GM12878 (cell line): ENCODE data around the gene HP1BP3. TPM values are rescaled to one million over a fixed set of nuclear protein-coding genes. Genes with fewer than 3 reads are reported as not detected.

Experiments
- ATAC-seq: fragments of 200-7000 bp; cut with Tn5 transposase; 3 replicates; pipeline ENCODE4 v1.9.1; 2020; ENCODE audit warnings: mild to moderate bottlenecking, moderate library complexity
- Bru-seq: library from RNA; stranded (reverse); fragments of 400-500 nt; gene quantifications from one replicate; lab custom pipeline; 2021; lab: Mats Ljungman, UMichigan
- BruChase-seq, 2 experiments: library from RNA; stranded (reverse); fragments of 400-500 nt; gene quantifications; one replicate each; lab custom pipeline; 2021; lab: Mats Ljungman, UMichigan
- BruUV-seq: library from RNA; stranded (reverse); fragments of 400-500 nt; replicated peaks from 2 replicates; lab custom pipeline; 2021; lab: Mats Ljungman, UMichigan
- CTCF ChIA-PET: fragments of 300-600 bp; sonication (Branson Sonifier 250); formaldehyde crosslinking; extraction: SDS; loops from one replicate; lab custom pipeline; 2021; ENCODE audit warnings: inconsistent platforms; lab: Yijun Ruan, JAX
- POLR2A ChIA-PET: fragments of 350-600 bp; formaldehyde crosslinking; extraction: SDS; loops from one replicate; lab custom pipeline; 2021; ENCODE audit warnings: inconsistent platforms; lab: Charles Lee
- RAD21 ChIA-PET: fragments of 300-600 bp; sonication (Branson Sonifier 250); formaldehyde crosslinking; loops from one replicate; lab custom pipeline; 2023; ENCODE audit warnings: antibody characterized with exemption; ENCODE audit not compliant: unreplicated experiment; lab: Charles Lee
- SMC1A ChIA-PET: fragments of 300-600 bp; sonication (Branson Sonifier 250); formaldehyde crosslinking; loops from one replicate; lab custom pipeline; 2023; ENCODE audit not compliant: unreplicated experiment, uncharacterized antibody; lab: Charles Lee
- DNase-seq: peaks from one replicate; pipeline ENCODE4 v3.0.0-alpha.2; 2011; ENCODE audit warnings: low read depth, low spot score
- FAIRE-seq: peaks from 3 replicates; lab custom pipeline; 2011; peaks lifted over from hg19 to GRCh38; lab: Jason Lieb, UNC
- H2AFZ ChIP-seq: 2 replicates; pipeline ENCODE4 v1.6.0; 2011; ENCODE audit warnings: low read depth, low read length, control low read depth; ENCODE audit not compliant: control insufficient read depth
- H3K27ac ChIP-seq: 2 replicates; pipeline ENCODE4 v1.5.1; 2011; ENCODE audit warnings: control low read depth; ENCODE audit not compliant: control insufficient read depth, insufficient read depth
- H3K27me3 ChIP-seq, 2 experiments: replicated peaks in 1 of 2; 2 replicates each; pipeline versions ENCODE4 v1.6.0 to v1.6.1; 2011; ENCODE audit warnings: low read length in 1 of 2; ENCODE audit not compliant: control insufficient read depth in 2 of 2, insufficient read depth in 2 of 2
- H3K36me3 ChIP-seq, 2 experiments: 2 replicates each; pipeline ENCODE4 v1.5.1; 2011; ENCODE audit warnings: low read length in 1 of 2; ENCODE audit not compliant: control insufficient read depth in 2 of 2, insufficient read depth in 2 of 2
- H3K4me1 ChIP-seq: 2 replicates; pipeline ENCODE4 v1.6.1; 2011; ENCODE audit warnings: mild to moderate bottlenecking, low read length, moderate library complexity, mixed read lengths; ENCODE audit not compliant: control insufficient read depth, insufficient read depth
- H3K4me2 ChIP-seq: 2 replicates; pipeline ENCODE4 v1.6.0; 2011; ENCODE audit warnings: control low read depth; ENCODE audit not compliant: control insufficient read depth, insufficient read depth
- H3K4me3 ChIP-seq: fragments of 200-600 bp; sonication (generic); 2 replicates; pipeline ENCODE4 v1.5.1; 2016
- H3K79me2 ChIP-seq: 2 replicates; pipeline ENCODE4 v1.6.0; 2011; ENCODE audit warnings: low read length; ENCODE audit not compliant: control insufficient read depth, insufficient read depth
- H3K9ac ChIP-seq: 2 replicates; pipeline ENCODE4 v1.8.0; 2011; ENCODE audit warnings: low read length, control low read depth, mixed read lengths; ENCODE audit not compliant: control insufficient read depth, insufficient read depth
- H3K9me3 ChIP-seq: replicated peaks from 3 replicates; pipeline ENCODE4 v1.5.1; 2011; ENCODE audit warnings: mild to moderate bottlenecking, low read length; ENCODE audit not compliant: control insufficient read depth, insufficient read depth
- H4K20me1 ChIP-seq: 2 replicates; pipeline ENCODE4 v1.6.0; 2011; ENCODE audit not compliant: control insufficient read depth, insufficient read depth
- BACH1 ChIP-seq: fragments of 450-650 bp; IDR thresholded peaks from 2 replicates; pipeline ENCODE4 v1.6.1; 2017; ENCODE audit warnings: mild to moderate bottlenecking, borderline replicate concordance
- IKZF1 ChIP-seq: fragments of 450-650 bp; conservative IDR thresholded peaks from 2 replicates; pipeline ENCODE4 v1.6.1; 2017; ENCODE audit warnings: antibody characterized with exemption, mild to moderate bottlenecking
- SMC3 ChIP-seq: IDR thresholded peaks from 2 replicates; pipeline ENCODE4 v1.6.1; 2011; ENCODE audit warnings: low read length, improper control_type of control experiment, borderline replicate concordance
- WGBS: methylation state at CpG from one replicate; pipeline ENCODE4 v1.1.6; 2016; ENCODE audit warnings: low lambda C conversion rate; ENCODE audit not compliant: insufficient replicate concordance, insufficient coverage; ENCODE audit errors: missing lambda C conversion rate; 5-methylcytosine and 5-hydroxymethylcytosine counted together
- in situ Hi-C: fragments of 300-500 bp; cut with MboI; formaldehyde crosslinking; loops from 9 replicates; pipeline ENCODE4 v1.14.3; 2018; ENCODE audit warnings: mixed read lengths
- intact Hi-C: fragments of 100-400 bp; cut with micrococcal nuclease; formaldehyde crosslinking; loops from one replicate; pipeline ENCODE4 v1.14.2; 2022; ENCODE audit not compliant: unreplicated experiment
- long read RNA-seq, 2 experiments: library from polyadenylated mRNA; unstranded; transcript quantifications; one replicate each; pipeline ENCODE4 v2.0.0, GENCODE V29; 2019 to 2020
- polyA minus RNA-seq, 3 experiments: library from RNA; depleted of rRNA, polyadenylated mRNA; stranded (reverse); fragments of >200 nt; gene quantifications; 2 replicates each; pipeline ENCODE4 v1.2.3, GENCODE V29; 2011
- polyA plus RNA-seq, 11 experiments: library from polyadenylated mRNA; depleted of rRNA in 4 of 11; unstranded in 6 of 11; stranded (reverse) in 5 of 11; fragments of >200 nt; fragmentation: Nextera tagmentation in 4 of 11; fragmentation: Illumina TruSeq in 1 of 11; extraction: Ambion mirVana in 4 of 11; extraction: Trizol in 1 of 11; gene quantifications; 1 replicate in 1 of 11; 2 replicates in 10 of 11; pipeline versions ENCODE4 v1.2.1 to v1.2.3, GENCODE V29; 2011 to 2016; ENCODE audit warnings: inconsistent platforms in 2 of 11, missing spikeins in 2 of 11, low read depth in 1 of 11
- total RNA-seq, 4 experiments: library from RNA; depleted of rRNA in 3 of 4; stranded (reverse); fragments of >200 nt in 3 of 4; fragmentation: Illumina TruSeq in 1 of 4; extraction: Trizol in 1 of 4; gene quantifications; 2 replicates each; pipeline versions ENCODE4 v1.2.1 to v1.2.3, GENCODE V29; 2013 to 2021
- TF ChIP-seq, protein P1 (sequence below): fragments of 450-650 bp; IDR thresholded peaks from 2 replicates; pipeline ENCODE4 v1.6.1; 2017; ENCODE audit warnings: mild to moderate bottlenecking, moderate library complexity
- TF ChIP-seq, protein P2 (sequence below): fragments of 450-650 bp; conservative IDR thresholded peaks from 2 replicates; pipeline ENCODE4 v1.6.1; 2017; ENCODE audit warnings: mild to moderate bottlenecking, moderate library complexity
- TF ChIP-seq, protein P3 (sequence below): fragments of 450-650 bp; IDR thresholded peaks from 2 replicates; pipeline ENCODE4 v1.6.1; 2017; ENCODE audit warnings: low read depth, mild to moderate bottlenecking, moderate library complexity

Gene HP1BP3, protein sequence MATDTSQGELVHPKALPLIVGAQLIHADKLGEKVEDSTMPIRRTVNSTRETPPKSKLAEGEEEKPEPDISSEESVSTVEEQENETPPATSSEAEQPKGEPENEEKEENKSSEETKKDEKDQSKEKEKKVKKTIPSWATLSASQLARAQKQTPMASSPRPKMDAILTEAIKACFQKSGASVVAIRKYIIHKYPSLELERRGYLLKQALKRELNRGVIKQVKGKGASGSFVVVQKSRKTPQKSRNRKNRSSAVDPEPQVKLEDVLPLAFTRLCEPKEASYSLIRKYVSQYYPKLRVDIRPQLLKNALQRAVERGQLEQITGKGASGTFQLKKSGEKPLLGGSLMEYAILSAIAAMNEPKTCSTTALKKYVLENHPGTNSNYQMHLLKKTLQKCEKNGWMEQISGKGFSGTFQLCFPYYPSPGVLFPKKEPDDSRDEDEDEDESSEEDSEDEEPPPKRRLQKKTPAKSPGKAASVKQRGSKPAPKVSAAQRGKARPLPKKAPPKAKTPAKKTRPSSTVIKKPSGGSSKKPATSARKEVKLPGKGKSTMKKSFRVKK
- 311 and 327 TPM in 2 replicates for total RNA-seq (2013; cell fraction: nucleolus; rRNA removed)
- total RNA-seq (2014; rRNA removed) (133 TPM in 2 replicates), total RNA-seq (2014; rRNA removed; fragmentation: Illumina TruSeq; extraction: Trizol) (134 and 146 TPM in 2 replicates), total RNA-seq (2021) (138 and 149 TPM in 2 replicates), polyA plus RNA-seq (2011; rRNA removed) (186 and 230 TPM in 2 replicates), polyA plus RNA-seq (2014; fragmentation: Illumina TruSeq; extraction: Trizol) (174 and 182 TPM in 2 replicates), polyA plus RNA-seq (2014; fragmentation: Nextera tagmentation; extraction: Ambion mirVana) (10 to 100 TPM; 32.6 to 88.9 TPM), polyA plus RNA-seq (2014; rRNA removed) (168 and 188 TPM in 2 replicates), polyA plus RNA-seq (2016; fragmentation: Nextera tagmentation; extraction: Ambion mirVana) (100 to 1,000 TPM; 109 to 117 TPM), polyA minus RNA-seq (2011; rRNA and poly(A)+ RNA removed) (64.8 and 95.8 TPM in 2 replicates), Bru-seq, nascent RNA (percentile 93 among the genes with signal in this experiment), BruChase-seq, experiment 1, labeled RNA remaining after a 6-hour chase (percentile 98 among the genes with signal in this experiment), BruChase-seq, experiment 2, labeled RNA remaining after a 2-hour chase (percentile 97 among the genes with signal in this experiment)
- polyA plus RNA-seq (2011; ENCODE audit: low read depth), result 55.4 TPM
- polyA plus RNA-seq (2011; cell fraction: cytosol; rRNA removed), result 105 and 129 TPM in 2 replicates
- polyA plus RNA-seq (2011; cell fraction: nucleus; rRNA removed), result 209 and 248 TPM in 2 replicates
- polyA plus RNA-seq (2012), result 79.9 and 93.8 TPM in 2 replicates
- polyA minus RNA-seq (2011; cell fraction: cytosol; rRNA and poly(A)+ RNA removed), result 47.7 and 55.1 TPM in 2 replicates
- 88.4 and 136 TPM in 2 replicates for polyA minus RNA-seq (2011; cell fraction: nucleus; rRNA and poly(A)+ RNA removed)
- long read RNA-seq, experiment 1, partial matches to known transcripts, result 8 of 26 reads
- long read RNA-seq, experiment 1, other reads (novel, unspliced or antisense), result 15 of 26 reads
- long read RNA-seq, experiment 2, transcript HP1BP3-201 (13 exons, 3,938 nt), result major isoform, 9 of 121 reads
- long read RNA-seq, experiment 2, partial matches to known transcripts, result 49 of 121 reads
- long read RNA-seq, experiment 2, other reads (novel, unspliced or antisense), result 61 of 121 reads

DNA sequence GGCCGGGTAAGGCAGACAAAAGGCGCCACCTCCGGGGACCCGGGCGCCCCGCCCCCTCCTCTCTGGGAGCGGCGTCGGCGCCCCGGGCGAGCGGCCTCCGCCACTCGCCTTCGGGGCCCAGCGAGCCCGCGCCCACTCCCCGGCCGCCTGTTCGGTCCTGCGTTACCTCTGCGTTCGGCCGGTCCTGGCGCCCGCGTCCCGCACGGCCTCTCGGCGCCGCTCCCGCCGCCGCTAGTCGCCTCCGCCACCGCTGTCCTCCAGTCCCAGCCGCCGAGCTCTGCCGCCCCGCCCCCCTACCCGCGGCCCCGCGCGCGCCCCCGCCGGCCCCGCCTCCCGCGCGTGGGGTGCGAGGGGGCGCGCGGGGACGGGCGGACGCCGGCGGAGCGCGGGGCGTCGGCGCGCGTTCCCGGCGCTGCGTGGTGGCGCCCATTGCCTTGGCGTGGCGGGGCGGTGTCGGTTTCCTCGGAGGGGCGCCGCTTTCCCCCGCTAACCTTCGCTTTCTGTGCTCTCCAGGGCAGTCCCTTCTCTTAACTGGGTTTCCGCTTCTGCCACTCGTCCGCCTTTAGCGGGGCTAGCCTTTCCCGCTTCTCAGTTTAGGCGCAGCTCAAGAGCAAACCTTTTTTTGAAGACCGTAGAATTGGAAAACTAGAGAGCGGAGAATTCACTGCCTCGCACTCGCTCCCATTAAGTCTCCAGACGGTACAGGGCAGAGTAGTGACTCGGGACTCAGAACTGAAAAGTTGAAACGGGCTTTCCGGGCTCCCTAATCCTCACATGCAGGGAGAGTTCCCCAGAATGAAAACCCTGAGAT, at the start of gene HP1BP3:
HP1BP3 (minus strand) TSS at position 279 of the 811 bp plus-strand sequence. CDS start 6,867 bp downstream, outside the sequence.
- H2AFZ ChIP-seq, result peak within 1 kb of the TSS; percentile 94
- RAD21 ChIA-PET, result interaction anchor here (0.6 to 2.3 kb wide), 5 partner anchors 18 to 582 kb away, joined by 4 to 7 read pairs (median 5); no protein-coding TSS in a partner anchor
- SMC1A ChIA-PET, result interaction anchor here (0.6 to 2.8 kb wide), 7 partner anchors 13 to 408 kb away, joined by 3 to 9 read pairs (median 3); no protein-coding TSS in a partner anchor
- no peak for FAIRE-seq
- no peaks in the 10 kb centered on the region for H3K36me3 ChIP-seq
- no peak for DNase-seq
- H3K4me3 ChIP-seq, result peak within 1 kb of the TSS; percentile 79
- H3K27me3 ChIP-seq, result no peaks in the 10 kb centered on the region
- BruUV-seq, result TSS peak; percentile 88
- peaks cover 42% of the 10 kb centered on the region for H3K79me2 ChIP-seq
- H4K20me1 ChIP-seq, result no peaks in the 10 kb centered on the region
- intact Hi-C loops, result loop anchor here (2.0 to 10.0 kb wide), 2 partner anchors 126 to 388 kb away; partner anchors contain the start of genes DDOST and EIF4G3
- H3K9ac ChIP-seq, result peak within 1 kb of the TSS; percentile 92
- in situ Hi-C loops, result no loop called here
- no peaks in the 10 kb centered on the region for H3K9me3 ChIP-seq
- under 1% methylated on average over 53 of the region's 99 CpGs for WGBS
- H3K27ac ChIP-seq, result peak within 1 kb of the TSS; percentile 96
- H3K4me2 ChIP-seq, result peak within 1 kb of the TSS; percentile 57
- ATAC-seq, result peak; percentile 65
- CTCF ChIA-PET, result interaction anchor here (0.7 to 1.5 kb wide), 4 partner anchors 91 to 408 kb away, joined by 3 to 5 read pairs (median 4); no protein-coding TSS in a partner anchor
- H3K4me1 ChIP-seq, result peaks cover 8% of the 10 kb centered on the region; the same call in 1 of the 2 replicates
- POLR2A ChIA-PET, result interaction anchor here (0.6 to 1.7 kb wide), 11 partner anchors 9 to 389 kb away, joined by 3 to 7 read pairs (median 5); partner anchors contain the start of gene SH2D5
- no peak for TF ChIP-seq SMC3
- peak; percentile 80 for TF ChIP-seq IKZF1
- TF ChIP-seq, protein P1, sequence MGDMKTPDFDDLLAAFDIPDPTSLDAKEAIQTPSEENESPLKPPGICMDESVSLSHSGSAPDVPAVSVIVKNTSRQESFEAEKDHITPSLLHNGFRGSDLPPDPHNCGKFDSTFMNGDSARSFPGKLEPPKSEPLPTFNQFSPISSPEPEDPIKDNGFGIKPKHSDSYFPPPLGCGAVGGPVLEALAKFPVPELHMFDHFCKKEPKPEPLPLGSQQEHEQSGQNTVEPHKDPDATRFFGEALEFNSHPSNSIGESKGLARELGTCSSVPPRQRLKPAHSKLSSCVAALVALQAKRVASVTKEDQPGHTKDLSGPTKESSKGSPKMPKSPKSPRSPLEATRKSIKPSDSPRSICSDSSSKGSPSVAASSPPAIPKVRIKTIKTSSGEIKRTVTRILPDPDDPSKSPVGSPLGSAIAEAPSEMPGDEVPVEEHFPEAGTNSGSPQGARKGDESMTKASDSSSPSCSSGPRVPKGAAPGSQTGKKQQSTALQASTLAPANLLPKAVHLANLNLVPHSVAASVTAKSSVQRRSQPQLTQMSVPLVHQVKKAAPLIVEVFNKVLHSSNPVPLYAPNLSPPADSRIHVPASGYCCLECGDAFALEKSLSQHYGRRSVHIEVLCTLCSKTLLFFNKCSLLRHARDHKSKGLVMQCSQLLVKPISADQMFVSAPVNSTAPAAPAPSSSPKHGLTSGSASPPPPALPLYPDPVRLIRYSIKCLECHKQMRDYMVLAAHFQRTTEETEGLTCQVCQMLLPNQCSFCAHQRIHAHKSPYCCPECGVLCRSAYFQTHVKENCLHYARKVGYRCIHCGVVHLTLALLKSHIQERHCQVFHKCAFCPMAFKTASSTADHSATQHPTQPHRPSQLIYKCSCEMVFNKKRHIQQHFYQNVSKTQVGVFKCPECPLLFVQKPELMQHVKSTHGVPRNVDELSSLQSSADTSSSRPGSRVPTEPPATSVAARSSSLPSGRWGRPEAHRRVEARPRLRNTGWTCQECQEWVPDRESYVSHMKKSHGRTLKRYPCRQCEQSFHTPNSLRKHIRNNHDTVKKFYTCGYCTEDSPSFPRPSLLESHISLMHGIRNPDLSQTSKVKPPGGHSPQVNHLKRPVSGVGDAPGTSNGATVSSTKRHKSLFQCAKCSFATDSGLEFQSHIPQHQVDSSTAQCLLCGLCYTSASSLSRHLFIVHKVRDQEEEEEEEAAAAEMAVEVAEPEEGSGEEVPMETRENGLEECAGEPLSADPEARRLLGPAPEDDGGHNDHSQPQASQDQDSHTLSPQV, result no peak
- peak; percentile 92 for TF ChIP-seq BACH1
- TF ChIP-seq, protein P2, sequence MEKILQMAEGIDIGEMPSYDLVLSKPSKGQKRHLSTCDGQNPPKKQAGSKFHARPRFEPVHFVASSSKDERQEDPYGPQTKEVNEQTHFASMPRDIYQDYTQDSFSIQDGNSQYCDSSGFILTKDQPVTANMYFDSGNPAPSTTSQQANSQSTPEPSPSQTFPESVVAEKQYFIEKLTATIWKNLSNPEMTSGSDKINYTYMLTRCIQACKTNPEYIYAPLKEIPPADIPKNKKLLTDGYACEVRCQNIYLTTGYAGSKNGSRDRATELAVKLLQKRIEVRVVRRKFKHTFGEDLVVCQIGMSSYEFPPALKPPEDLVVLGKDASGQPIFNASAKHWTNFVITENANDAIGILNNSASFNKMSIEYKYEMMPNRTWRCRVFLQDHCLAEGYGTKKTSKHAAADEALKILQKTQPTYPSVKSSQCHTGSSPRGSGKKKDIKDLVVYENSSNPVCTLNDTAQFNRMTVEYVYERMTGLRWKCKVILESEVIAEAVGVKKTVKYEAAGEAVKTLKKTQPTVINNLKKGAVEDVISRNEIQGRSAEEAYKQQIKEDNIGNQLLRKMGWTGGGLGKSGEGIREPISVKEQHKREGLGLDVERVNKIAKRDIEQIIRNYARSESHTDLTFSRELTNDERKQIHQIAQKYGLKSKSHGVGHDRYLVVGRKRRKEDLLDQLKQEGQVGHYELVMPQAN, result peak; percentile 83
- TF ChIP-seq, protein P3, sequence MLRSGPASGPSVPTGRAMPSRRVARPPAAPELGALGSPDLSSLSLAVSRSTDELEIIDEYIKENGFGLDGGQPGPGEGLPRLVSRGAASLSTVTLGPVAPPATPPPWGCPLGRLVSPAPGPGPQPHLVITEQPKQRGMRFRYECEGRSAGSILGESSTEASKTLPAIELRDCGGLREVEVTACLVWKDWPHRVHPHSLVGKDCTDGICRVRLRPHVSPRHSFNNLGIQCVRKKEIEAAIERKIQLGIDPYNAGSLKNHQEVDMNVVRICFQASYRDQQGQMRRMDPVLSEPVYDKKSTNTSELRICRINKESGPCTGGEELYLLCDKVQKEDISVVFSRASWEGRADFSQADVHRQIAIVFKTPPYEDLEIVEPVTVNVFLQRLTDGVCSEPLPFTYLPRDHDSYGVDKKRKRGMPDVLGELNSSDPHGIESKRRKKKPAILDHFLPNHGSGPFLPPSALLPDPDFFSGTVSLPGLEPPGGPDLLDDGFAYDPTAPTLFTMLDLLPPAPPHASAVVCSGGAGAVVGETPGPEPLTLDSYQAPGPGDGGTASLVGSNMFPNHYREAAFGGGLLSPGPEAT, result peak; percentile 47; the same call in 1 of the 2 replicates
